ENCODE data around the gene ILDR2.

DNA sequence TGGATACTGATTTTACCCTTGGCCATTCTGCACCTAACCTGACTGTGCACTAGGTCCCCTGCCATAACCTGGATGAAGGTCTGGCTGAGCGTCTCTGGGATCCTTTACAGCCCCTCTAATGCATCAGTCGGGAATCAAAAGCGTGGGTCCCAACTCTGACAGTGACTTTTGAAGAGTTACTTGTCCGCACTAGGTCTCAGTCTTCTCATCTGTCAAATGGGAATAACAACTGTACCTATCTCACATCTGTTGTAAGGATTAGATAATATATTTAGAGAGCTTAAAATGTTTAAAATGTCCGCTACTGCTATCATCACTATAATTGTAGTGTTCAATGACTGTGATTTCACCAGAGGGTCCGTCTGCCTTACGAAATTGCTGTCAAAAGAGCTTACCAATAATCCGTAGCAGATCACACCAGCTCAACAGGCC lies 100.0 kb downstream of the ILDR2 start:
- TF ChIP-seq, protein P1, sequence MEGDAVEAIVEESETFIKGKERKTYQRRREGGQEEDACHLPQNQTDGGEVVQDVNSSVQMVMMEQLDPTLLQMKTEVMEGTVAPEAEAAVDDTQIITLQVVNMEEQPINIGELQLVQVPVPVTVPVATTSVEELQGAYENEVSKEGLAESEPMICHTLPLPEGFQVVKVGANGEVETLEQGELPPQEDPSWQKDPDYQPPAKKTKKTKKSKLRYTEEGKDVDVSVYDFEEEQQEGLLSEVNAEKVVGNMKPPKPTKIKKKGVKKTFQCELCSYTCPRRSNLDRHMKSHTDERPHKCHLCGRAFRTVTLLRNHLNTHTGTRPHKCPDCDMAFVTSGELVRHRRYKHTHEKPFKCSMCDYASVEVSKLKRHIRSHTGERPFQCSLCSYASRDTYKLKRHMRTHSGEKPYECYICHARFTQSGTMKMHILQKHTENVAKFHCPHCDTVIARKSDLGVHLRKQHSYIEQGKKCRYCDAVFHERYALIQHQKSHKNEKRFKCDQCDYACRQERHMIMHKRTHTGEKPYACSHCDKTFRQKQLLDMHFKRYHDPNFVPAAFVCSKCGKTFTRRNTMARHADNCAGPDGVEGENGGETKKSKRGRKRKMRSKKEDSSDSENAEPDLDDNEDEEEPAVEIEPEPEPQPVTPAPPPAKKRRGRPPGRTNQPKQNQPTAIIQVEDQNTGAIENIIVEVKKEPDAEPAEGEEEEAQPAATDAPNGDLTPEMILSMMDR (IDR thresholded peaks at IDR 0.05; ENCODE audit: low read length): no peak
- TF ChIP-seq EZH2 (optimal IDR thresholded peaks at IDR 0.05; ENCODE audit: low read depth, low read length): no peak
